Loucy (cell line): ENCODE data around the gene IRF1.
A peak's percentile ranks its signal among the peaks of the same experiment; 100 is the strongest.

Source experiments
- H2AFZ ChIP-seq: fragments of 200-600 bp; sonication (generic); 2 replicates; pipeline ENCODE4 v1.6.0; 2016; ENCODE audit warnings: antibody characterized with exemption, mild to moderate bottlenecking, low read length, moderate library complexity
- H3F3A ChIP-seq: fragments of 200-600 bp; 2 replicates; pipeline ENCODE4 v1.6.0; 2016; ENCODE audit warnings: antibody characterized with exemption, low read depth, mild to moderate bottlenecking
- H3K27me3 ChIP-seq: fragments of 200-600 bp; sonication (generic); 2 replicates; pipeline ENCODE4 v1.6.1; 2014; ENCODE audit warnings: low read length, mild to moderate bottlenecking; ENCODE audit not compliant: insufficient read depth, poor library complexity, severe bottlenecking
- H3K36me3 ChIP-seq: fragments of 200-600 bp; sonication (generic); 2 replicates; pipeline ENCODE4 v1.6.1; 2016; ENCODE audit warnings: low read length; ENCODE audit not compliant: insufficient read depth
- H3K4me1 ChIP-seq: fragments of 200-600 bp; sonication (generic); 2 replicates; pipeline ENCODE4 v1.5.1; 2014; ENCODE audit warnings: low read length, mild to moderate bottlenecking; ENCODE audit not compliant: insufficient read depth, poor library complexity, severe bottlenecking
- H3K4me2 ChIP-seq: fragments of 200-600 bp; sonication (generic); 2 replicates; pipeline ENCODE4 v1.6.0; 2014; ENCODE audit warnings: antibody characterized with exemption, low read length, low read depth, mild to moderate bottlenecking; ENCODE audit not compliant: poor library complexity, severe bottlenecking
- H3K4me3 ChIP-seq: fragments of 200-600 bp; sonication (generic); 2 replicates; pipeline ENCODE4 v1.5.1; 2014; ENCODE audit warnings: low read length, mild to moderate bottlenecking, mixed read lengths; ENCODE audit not compliant: poor library complexity, severe bottlenecking
- H3K79me2 ChIP-seq: fragments of 200-600 bp; sonication (generic); 2 replicates; pipeline ENCODE4 v1.6.1; 2014; ENCODE audit warnings: low read length; ENCODE audit not compliant: insufficient read depth
- H3K9ac ChIP-seq: fragments of 200-600 bp; sonication (generic); 2 replicates; pipeline ENCODE4 v1.6.0; 2014; ENCODE audit warnings: mild to moderate bottlenecking, low read depth, low read length, moderate library complexity; ENCODE audit not compliant: poor library complexity, severe bottlenecking
- H3K9me2 ChIP-seq: fragments of 200-600 bp; sonication (generic); replicated peaks from 2 replicates; pipeline ENCODE4 v1.6.1; 2016; ENCODE audit warnings: low read depth, low read length, mixed read lengths
- H3K9me3 ChIP-seq: fragments of 200-600 bp; sonication (generic); 2 replicates; pipeline ENCODE4 v1.6.1; 2014; ENCODE audit warnings: mild to moderate bottlenecking, antibody characterized with exemption, low read length, low read depth; ENCODE audit not compliant: insufficient read depth
- H4K20me1 ChIP-seq: fragments of 200-600 bp; sonication (generic); 2 replicates; pipeline ENCODE4 v1.6.0; 2014; ENCODE audit warnings: antibody characterized with exemption, low read length, mild to moderate bottlenecking; ENCODE audit not compliant: insufficient read depth, poor library complexity, severe bottlenecking
- CTCF ChIP-seq: fragments of 200-600 bp; sonication (generic); conservative IDR thresholded peaks from 2 replicates; pipeline ENCODE4 v1.5.1; 2014; ENCODE audit warnings: mild to moderate bottlenecking, antibody characterized with exemption, low read length
- EZH2phosphoT487 ChIP-seq: fragments of 200-600 bp; IDR thresholded peaks from 2 replicates; pipeline ENCODE4 v1.6.1; 2018; ENCODE audit warnings: antibody characterized with exemption, mild to moderate bottlenecking, moderate library complexity, borderline replicate concordance

Gene IRF1

GRCh38 chr5:132456296-132456986 lies 34.1 kb downstream of the IRF1 start:
- H3F3A ChIP-seq = peaks cover 5% of the 10 kb centered on the region; the same call in 1 of the 2 replicates
- no peaks in the 10 kb centered on the region for H3K27me3 ChIP-seq
- H4K20me1 ChIP-seq = no peaks in the 10 kb centered on the region
- H3K79me2 ChIP-seq = peaks cover 31% of the 10 kb centered on the region
- peak overlapping the region; percentile 59 for H3K4me3 ChIP-seq
- peak overlapping the region; percentile 68 for H3K9ac ChIP-seq
- no peak overlapping the region for H2AFZ ChIP-seq
- H3K36me3 ChIP-seq = no peaks in the 10 kb centered on the region; the same call in 1 of the 2 replicates
- H3K4me2 ChIP-seq = peak overlapping the region; percentile 75
- no peaks in the 10 kb centered on the region for H3K9me2 ChIP-seq
- H3K9me3 ChIP-seq = no peaks in the 10 kb centered on the region
- H3K4me1 ChIP-seq = peaks cover 72% of the 10 kb centered on the region
- TF ChIP-seq CTCF (no peak), EZH2phosphoT487 (no peak)

- Histone ChIP-seq H3K79me2 (peaks cover 29% of the 10 kb centered on the region), H2AFZ (no peak overlapping the region), H3K9me2 (no peaks in the 10 kb centered on the region), H3K9ac (peak overlapping the region; percentile 68), H3K27me3 (no peaks in the 10 kb centered on the region), H4K20me1 (no peaks in the 10 kb centered on the region), H3K4me3 (peak overlapping the region; percentile 59), H3K4me2 (peak overlapping the region; percentile 75), H3K9me3 (no peaks in the 10 kb centered on the region), H3K4me1 (peaks cover 66% of the 10 kb centered on the region), H3F3A (peaks cover 5% of the 10 kb centered on the region; the same call in 1 of the 2 replicates), H3K36me3 (peaks cover 2% of the 10 kb centered on the region; the same call in 1 of the 2 replicates)
- no peak for TF ChIP-seq EZH2phosphoT487
- no peak for TF ChIP-seq CTCF
Observed at GRCh38 chr5:132455614-132456115, 34.9 kb downstream of the IRF1 start.

GRCh38 chr5:132454361-132454760 lies 36.2 kb downstream of the IRF1 start:
- Histone ChIP-seq H3K9me3 (no peaks in the 10 kb centered on the region), H2AFZ (no peak overlapping the region), H3K9me2 (no peaks in the 10 kb centered on the region), H3K79me2 (peaks cover 18% of the 10 kb centered on the region; the same call in 1 of the 2 replicates), H3K36me3 (peaks cover 6% of the 10 kb centered on the region; the same call in 1 of the 2 replicates), H3K27me3 (no peaks in the 10 kb centered on the region), H3K9ac (no peak overlapping the region), H3K4me2 (no peak overlapping the region), H3K4me1 (peaks cover 53% of the 10 kb centered on the region), H4K20me1 (no peaks in the 10 kb centered on the region), H3F3A (peaks cover 5% of the 10 kb centered on the region; the same call in 1 of the 2 replicates), H3K4me3 (no peak overlapping the region)
- TF ChIP-seq CTCF = no peak
- no peak for TF ChIP-seq EZH2phosphoT487
